Calu3 (cell line): ENCODE measurements around the gene TADA3. TPM values are rescaled to one million over a fixed set of nuclear protein-coding genes. Genes with fewer than 3 reads are reported as not detected.
"Not testable (repeated sequence)": the region's sequence is repeated elsewhere in the genome, so short reads cannot be mapped to it uniquely, and the experiment has no call there.

Experiments
- BruUV-seq: library from RNA; stranded (reverse); fragments of 400-500 nt; replicated peaks from 2 replicates; lab custom pipeline; 2021; lab: Mats Ljungman, UMichigan
- CTCF ChIA-PET: fragments of 300-600 bp; sonication (Branson Sonifier 250); formaldehyde crosslinking; loops from one replicate; lab custom pipeline; 2022; ENCODE audit warnings: antibody characterized with exemption; lab: Charles Lee
- DNase-seq: peaks from one replicate; pipeline ENCODE4 v3.0.0; 2022
- H3K27ac Mint-ChIP-seq: one replicate; pipeline ENCODE4 v1.8.0; 2022; ENCODE audit warnings: mixed read lengths; ENCODE audit not compliant: unreplicated experiment
- H3K27me3 Mint-ChIP-seq: one replicate; pipeline ENCODE4 v1.8.0; 2022; ENCODE audit warnings: mixed read lengths; ENCODE audit not compliant: unreplicated experiment
- H3K36me3 Mint-ChIP-seq: one replicate; pipeline ENCODE4 v1.8.0; 2022; ENCODE audit warnings: mild to moderate bottlenecking, moderate library complexity, mixed read lengths; ENCODE audit not compliant: insufficient read depth, unreplicated experiment
- H3K4me1 Mint-ChIP-seq: one replicate; pipeline ENCODE4 v1.8.0; 2022; ENCODE audit warnings: mild to moderate bottlenecking, low read depth, mixed read lengths; ENCODE audit not compliant: unreplicated experiment
- H3K4me3 Mint-ChIP-seq: one replicate; pipeline ENCODE4 v1.8.0; 2022; ENCODE audit warnings: mild to moderate bottlenecking, low read depth, moderate library complexity, mixed read lengths; ENCODE audit not compliant: unreplicated experiment
- H3K9me3 Mint-ChIP-seq: one replicate; pipeline ENCODE4 v1.8.0; 2022; ENCODE audit warnings: low read depth, mixed read lengths; ENCODE audit not compliant: unreplicated experiment
- CTCF ChIP-seq: fragments of 200-600 bp; IDR thresholded peaks from one replicate; pipeline ENCODE4 v1.8.0; 2022; ENCODE audit warnings: antibody characterized with exemption; ENCODE audit not compliant: unreplicated experiment
- intact Hi-C: fragments of 100-400 bp; cut with micrococcal nuclease; formaldehyde crosslinking; loops from one replicate; pipeline ENCODE4 v1.10.0; 2022; ENCODE audit not compliant: unreplicated experiment
- total RNA-seq: library from RNA; stranded (reverse); gene quantifications from 2 replicates; pipeline ENCODE4 v1.2.3, GENCODE V29; 2022

The TADA3 gene
- total RNA-seq, 1 experiment from 2014 or later = 48.5 TPM

GRCh38 chr3:9776896-9777693, 15.2 kb downstream of the TADA3 start:
- no peak for TF ChIP-seq CTCF
- Mint-ChIP-seq H3K4me1 (no peaks in the 10 kb centered on the region), H3K27me3 (no peaks in the 10 kb centered on the region), H3K27ac (no peak overlapping the region), H3K9me3 (no peaks in the 10 kb centered on the region), H3K36me3 (peaks cover 9% of the 10 kb centered on the region), H3K4me3 (no peak overlapping the region)
- intact Hi-C loops = no loop called here
- BruUV-seq = no TSS peak
- CTCF ChIA-PET = interaction anchor here (0.7 kb wide), 1 partner anchor 166 kb away, joined by 3 read pairs; no protein-coding TSS in a partner anchor
- no peak for DNase-seq

GRCh38 chr3:9771007-9771406, 21.3 kb downstream of the TADA3 start:
- Mint-ChIP-seq H3K27ac (peak overlapping the region; percentile 1), H3K4me1 (peaks cover 20% of the 10 kb centered on the region), H3K36me3 (peaks cover 27% of the 10 kb centered on the region), H3K4me3 (peak overlapping the region; percentile 73)
- H3K27me3 Mint-ChIP-seq, intact Hi-C loops, H3K9me3 Mint-ChIP-seq, BruUV-seq, CTCF ChIA-PET, DNase-seq: not testable (repeated sequence)

DNA sequence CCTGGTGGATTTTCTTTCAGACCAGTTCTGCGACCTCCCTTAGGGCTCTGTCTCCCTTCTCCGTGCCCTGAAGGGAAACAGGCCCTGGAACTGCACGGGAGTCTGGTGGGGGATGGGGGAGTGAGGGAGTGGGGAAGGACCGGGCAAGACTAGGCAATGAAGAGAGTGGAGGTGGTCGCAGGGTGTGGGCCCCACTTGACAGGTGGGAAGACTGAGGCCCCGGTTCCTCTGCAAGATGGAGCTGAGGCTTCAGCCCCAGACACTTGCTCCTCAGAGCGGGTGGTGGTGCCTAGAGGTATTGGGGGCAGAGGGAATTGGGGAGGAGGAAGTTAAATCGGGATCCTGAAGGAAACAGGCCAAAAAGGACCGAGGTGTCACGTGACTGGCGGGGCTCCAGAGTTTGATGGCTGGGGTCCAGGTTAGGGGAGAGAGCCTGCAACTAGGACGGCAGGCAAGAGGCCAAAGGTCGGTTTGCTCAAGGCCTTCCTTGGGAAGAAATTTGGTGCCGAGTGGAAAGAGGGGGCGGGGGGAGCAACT, 21.9 kb downstream of the TADA3 start:
- H3K27me3 Mint-ChIP-seq = no peaks in the 10 kb centered on the region
- intact Hi-C loops = no loop called here

GRCh38 chr3:9769426-9770275, 22.6 kb downstream of the TADA3 start, which contains the start of gene CAMK1:
Gene CAMK1, minus strand, starts transcription at chr3:9769947. Its CDS starts 2,198 bp downstream, at chr3:9767749.
- peak within 1 kb of the TSS; percentile 73 for H3K4me3 Mint-ChIP-seq
- H3K9me3 Mint-ChIP-seq = no peaks in the 10 kb centered on the region
- H3K27me3 Mint-ChIP-seq = no peaks in the 10 kb centered on the region
- no TSS peak for BruUV-seq
- CTCF ChIA-PET = no interaction called here
- DNase-seq = peak; percentile 73
- peaks cover 27% of the 10 kb centered on the region for H3K36me3 Mint-ChIP-seq
- TF ChIP-seq CTCF = no peak
- peak within 1 kb of the TSS; percentile 68 for H3K27ac Mint-ChIP-seq
- intact Hi-C loops = no loop called here
- H3K4me1 Mint-ChIP-seq = peaks cover 20% of the 10 kb centered on the region

More for the DNA sequence above, 21.9 kb downstream of the TADA3 start:
- Mint-ChIP-seq H3K36me3 (peaks cover 27% of the 10 kb centered on the region), H3K27ac (peak overlapping the region; percentile 1), H3K9me3 (no peaks in the 10 kb centered on the region), H3K4me1 (peaks cover 20% of the 10 kb centered on the region), H3K4me3 (peak overlapping the region; percentile 73)
- CTCF ChIA-PET = no interaction called here
- DNase-seq = peak; percentile 29
- BruUV-seq = no TSS peak
- no peak for TF ChIP-seq CTCF
